Measurements from ENCODE around the gene MPV17L2. TPM values are rescaled to one million over a fixed set of nuclear protein-coding genes. Genes with fewer than 3 reads are reported as not detected.

Gene MPV17L2
- total and polyA plus RNA-seq, 4 donors = 3.6 to 28.0 (median 14.1) TPM

DNA sequence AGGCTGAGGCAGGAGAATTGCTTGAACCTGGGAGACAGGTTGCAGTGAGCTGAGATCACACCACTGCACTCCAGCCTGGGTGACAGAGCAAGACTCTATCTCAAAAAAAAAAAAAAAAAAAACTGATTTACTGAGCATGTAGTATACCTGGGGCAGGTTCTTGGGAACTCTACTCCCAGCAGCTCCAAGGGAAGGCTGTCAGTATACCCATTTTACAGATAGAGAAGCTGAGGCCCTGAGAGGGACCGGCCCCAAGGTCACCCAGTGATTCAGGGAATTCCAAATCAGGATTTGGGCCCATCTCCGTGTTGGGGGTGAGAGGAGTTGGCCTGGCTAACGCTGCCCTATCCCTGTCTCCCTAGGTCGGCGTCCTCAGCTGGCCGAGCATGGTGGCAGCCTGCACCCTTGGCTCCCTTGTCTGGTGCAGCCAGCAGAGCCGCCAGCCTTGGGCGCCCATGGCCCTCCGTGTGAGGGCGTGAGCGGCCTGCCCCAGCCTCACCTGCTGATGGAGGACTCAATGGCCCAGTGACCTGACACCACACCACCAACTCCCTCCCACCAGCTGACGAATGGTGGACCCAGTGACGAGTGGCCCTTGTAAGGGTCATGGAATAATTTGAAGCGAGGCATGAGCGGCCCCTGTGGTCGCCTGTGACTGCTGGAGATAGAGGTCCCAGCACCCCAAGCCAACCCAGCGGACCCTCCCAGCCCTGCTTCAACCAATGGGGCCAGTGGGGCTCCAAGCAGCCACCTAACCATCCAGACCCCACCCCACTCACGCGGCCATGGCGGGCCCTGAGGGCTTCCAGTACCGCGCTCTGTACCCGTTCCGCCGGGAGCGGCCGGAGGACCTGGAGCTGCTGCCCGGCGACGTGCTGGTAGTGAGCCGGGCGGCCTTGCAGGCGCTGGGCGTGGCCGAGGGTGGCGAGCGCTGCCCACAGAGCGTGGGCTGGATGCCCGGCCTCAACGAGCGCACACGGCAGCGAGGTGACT, 37.6 kb upstream of the MPV17L2 start:
- Histone ChIP-seq H3K27me3 (ENCODE audit: control insufficient read depth in 4 of 4, insufficient read depth in 4 of 4, low read length in 3 of 4) (no peaks in the 10 kb centered on the region), H3K9ac (ENCODE audit: low read depth in 1 of 2, low read length in 2 of 2) (no peak overlapping the region), H3K9me3 (ENCODE audit: control insufficient read depth in 4 of 4, low read length in 3 of 4) (no peaks in the 10 kb centered on the region), H3K27ac (ENCODE audit: low read depth in 1 of 2, low read length in 2 of 2) (no peak overlapping the region), H3K4me1 (ENCODE audit: control insufficient read depth in 4 of 4, insufficient read depth in 4 of 4, low read length in 3 of 4) (peaks cover 16 to 55% (median 40%) of the 10 kb centered on the region in 4 donors), H3K36me3 (ENCODE audit: control insufficient read depth in 4 of 4, insufficient read depth in 3 of 4, low read depth in 1 of 4, low read length in 3 of 4) (no peaks in the 10 kb centered on the region), H3K4me3 (ENCODE audit: low read depth in 1 of 3, low read length in 3 of 3) (no peak overlapping the region)
- WGBS = 90% methylated on average over 43 of the region's 43 CpGs
- no peak for TF ChIP-seq NR2F2 (IDR thresholded peaks at IDR 0.05)
- no peak for TF ChIP-seq GABPA (IDR thresholded peaks at IDR 0.05 in 1 of 2, conservative IDR thresholded peaks at IDR 0.05 in 1 of 2)
- no peak for TF ChIP-seq JUND (IDR thresholded peaks at IDR 0.05)
- no peak for DNase-seq (ENCODE audit: low spot score)

DNA sequence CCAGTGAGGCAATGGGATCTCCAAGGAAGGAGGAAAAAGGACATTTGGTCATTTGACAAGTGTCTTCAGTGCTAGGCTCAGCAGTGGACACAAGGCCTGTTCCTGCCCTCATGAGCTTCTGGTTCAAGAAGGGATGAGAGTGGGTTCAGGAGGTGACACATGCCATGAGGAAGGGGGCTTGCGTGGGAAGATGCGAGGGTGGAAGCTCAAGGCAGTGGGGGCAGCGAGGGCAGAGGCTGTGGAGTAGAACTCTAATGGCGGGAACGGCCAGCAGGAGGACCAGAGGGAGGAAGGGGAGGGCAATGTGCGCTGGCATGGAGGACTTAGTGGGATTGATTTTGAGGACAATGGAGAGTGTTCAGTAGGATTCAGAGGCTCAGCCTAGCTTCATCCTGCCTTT, 36.8 kb upstream of the MPV17L2 start:
- Histone ChIP-seq H3K27ac (ENCODE audit: low read depth in 1 of 2, low read length in 2 of 2) (no peak overlapping the region), H3K4me3 (ENCODE audit: low read depth in 1 of 3, low read length in 3 of 3) (no peak overlapping the region), H3K9me3 (ENCODE audit: control insufficient read depth in 4 of 4, low read length in 3 of 4) (no peaks in the 10 kb centered on the region), H3K9ac (ENCODE audit: low read depth in 1 of 2, low read length in 2 of 2) (no peak overlapping the region), H3K27me3 (ENCODE audit: control insufficient read depth in 4 of 4, insufficient read depth in 4 of 4, low read length in 3 of 4) (no peaks in the 10 kb centered on the region), H3K4me1 (ENCODE audit: control insufficient read depth in 4 of 4, insufficient read depth in 4 of 4, low read length in 3 of 4) (peaks cover 16 to 53% (median 34%) of the 10 kb centered on the region in 4 donors), H3K36me3 (ENCODE audit: control insufficient read depth in 4 of 4, insufficient read depth in 3 of 4, low read depth in 1 of 4, low read length in 3 of 4) (no peaks in the 10 kb centered on the region)
- no peak for DNase-seq (ENCODE audit: low spot score)
- TF ChIP-seq, protein P1, sequence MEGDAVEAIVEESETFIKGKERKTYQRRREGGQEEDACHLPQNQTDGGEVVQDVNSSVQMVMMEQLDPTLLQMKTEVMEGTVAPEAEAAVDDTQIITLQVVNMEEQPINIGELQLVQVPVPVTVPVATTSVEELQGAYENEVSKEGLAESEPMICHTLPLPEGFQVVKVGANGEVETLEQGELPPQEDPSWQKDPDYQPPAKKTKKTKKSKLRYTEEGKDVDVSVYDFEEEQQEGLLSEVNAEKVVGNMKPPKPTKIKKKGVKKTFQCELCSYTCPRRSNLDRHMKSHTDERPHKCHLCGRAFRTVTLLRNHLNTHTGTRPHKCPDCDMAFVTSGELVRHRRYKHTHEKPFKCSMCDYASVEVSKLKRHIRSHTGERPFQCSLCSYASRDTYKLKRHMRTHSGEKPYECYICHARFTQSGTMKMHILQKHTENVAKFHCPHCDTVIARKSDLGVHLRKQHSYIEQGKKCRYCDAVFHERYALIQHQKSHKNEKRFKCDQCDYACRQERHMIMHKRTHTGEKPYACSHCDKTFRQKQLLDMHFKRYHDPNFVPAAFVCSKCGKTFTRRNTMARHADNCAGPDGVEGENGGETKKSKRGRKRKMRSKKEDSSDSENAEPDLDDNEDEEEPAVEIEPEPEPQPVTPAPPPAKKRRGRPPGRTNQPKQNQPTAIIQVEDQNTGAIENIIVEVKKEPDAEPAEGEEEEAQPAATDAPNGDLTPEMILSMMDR (IDR thresholded peaks at IDR 0.05; ENCODE audit: low read depth, low read length, missing input control) = no peak
- no peak for TF ChIP-seq EGR1 (IDR thresholded peaks at IDR 0.05; ENCODE audit: low read depth in 2 of 2)
- no peak for TF ChIP-seq RXRA (IDR thresholded peaks at IDR 0.05)
- TF ChIP-seq RAD21 (IDR thresholded peaks at IDR 0.05) = no peak
- TF ChIP-seq, protein P2, sequence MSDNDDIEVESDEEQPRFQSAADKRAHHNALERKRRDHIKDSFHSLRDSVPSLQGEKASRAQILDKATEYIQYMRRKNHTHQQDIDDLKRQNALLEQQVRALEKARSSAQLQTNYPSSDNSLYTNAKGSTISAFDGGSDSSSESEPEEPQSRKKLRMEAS (IDR thresholded peaks at IDR 0.05) = no peak
- TF ChIP-seq NR2F2 (IDR thresholded peaks at IDR 0.05) = no peak
- TF ChIP-seq, protein P3, sequence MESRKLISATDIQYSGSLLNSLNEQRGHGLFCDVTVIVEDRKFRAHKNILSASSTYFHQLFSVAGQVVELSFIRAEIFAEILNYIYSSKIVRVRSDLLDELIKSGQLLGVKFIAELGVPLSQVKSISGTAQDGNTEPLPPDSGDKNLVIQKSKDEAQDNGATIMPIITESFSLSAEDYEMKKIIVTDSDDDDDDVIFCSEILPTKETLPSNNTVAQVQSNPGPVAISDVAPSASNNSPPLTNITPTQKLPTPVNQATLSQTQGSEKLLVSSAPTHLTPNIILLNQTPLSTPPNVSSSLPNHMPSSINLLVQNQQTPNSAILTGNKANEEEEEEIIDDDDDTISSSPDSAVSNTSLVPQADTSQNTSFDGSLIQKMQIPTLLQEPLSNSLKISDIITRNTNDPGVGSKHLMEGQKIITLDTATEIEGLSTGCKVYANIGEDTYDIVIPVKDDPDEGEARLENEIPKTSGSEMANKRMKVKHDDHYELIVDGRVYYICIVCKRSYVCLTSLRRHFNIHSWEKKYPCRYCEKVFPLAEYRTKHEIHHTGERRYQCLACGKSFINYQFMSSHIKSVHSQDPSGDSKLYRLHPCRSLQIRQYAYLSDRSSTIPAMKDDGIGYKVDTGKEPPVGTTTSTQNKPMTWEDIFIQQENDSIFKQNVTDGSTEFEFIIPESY (IDR thresholded peaks at IDR 0.05) = no peak
- TF ChIP-seq SP1 (IDR thresholded peaks at IDR 0.05) = no peak
- TF ChIP-seq, protein P4, sequence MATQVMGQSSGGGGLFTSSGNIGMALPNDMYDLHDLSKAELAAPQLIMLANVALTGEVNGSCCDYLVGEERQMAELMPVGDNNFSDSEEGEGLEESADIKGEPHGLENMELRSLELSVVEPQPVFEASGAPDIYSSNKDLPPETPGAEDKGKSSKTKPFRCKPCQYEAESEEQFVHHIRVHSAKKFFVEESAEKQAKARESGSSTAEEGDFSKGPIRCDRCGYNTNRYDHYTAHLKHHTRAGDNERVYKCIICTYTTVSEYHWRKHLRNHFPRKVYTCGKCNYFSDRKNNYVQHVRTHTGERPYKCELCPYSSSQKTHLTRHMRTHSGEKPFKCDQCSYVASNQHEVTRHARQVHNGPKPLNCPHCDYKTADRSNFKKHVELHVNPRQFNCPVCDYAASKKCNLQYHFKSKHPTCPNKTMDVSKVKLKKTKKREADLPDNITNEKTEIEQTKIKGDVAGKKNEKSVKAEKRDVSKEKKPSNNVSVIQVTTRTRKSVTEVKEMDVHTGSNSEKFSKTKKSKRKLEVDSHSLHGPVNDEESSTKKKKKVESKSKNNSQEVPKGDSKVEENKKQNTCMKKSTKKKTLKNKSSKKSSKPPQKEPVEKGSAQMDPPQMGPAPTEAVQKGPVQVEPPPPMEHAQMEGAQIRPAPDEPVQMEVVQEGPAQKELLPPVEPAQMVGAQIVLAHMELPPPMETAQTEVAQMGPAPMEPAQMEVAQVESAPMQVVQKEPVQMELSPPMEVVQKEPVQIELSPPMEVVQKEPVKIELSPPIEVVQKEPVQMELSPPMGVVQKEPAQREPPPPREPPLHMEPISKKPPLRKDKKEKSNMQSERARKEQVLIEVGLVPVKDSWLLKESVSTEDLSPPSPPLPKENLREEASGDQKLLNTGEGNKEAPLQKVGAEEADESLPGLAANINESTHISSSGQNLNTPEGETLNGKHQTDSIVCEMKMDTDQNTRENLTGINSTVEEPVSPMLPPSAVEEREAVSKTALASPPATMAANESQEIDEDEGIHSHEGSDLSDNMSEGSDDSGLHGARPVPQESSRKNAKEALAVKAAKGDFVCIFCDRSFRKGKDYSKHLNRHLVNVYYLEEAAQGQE (IDR thresholded peaks at IDR 0.05) = no peak
- TF ChIP-seq FOXA2 (IDR thresholded peaks at IDR 0.05) = no peak
- no peak for TF ChIP-seq GABPA (IDR thresholded peaks at IDR 0.05 in 1 of 2, conservative IDR thresholded peaks at IDR 0.05 in 1 of 2)
- TF ChIP-seq HNF4A (conservative IDR thresholded peaks at IDR 0.05) = no peak
- 92% methylated on average over 6 of the region's 6 CpGs for WGBS
